Smooth muscle cell (in vitro differentiated cells): ENCODE measurements around the gene BRD2. TPM values are rescaled to one million over a fixed set of nuclear protein-coding genes. Genes with fewer than 3 reads are reported as not detected.

Source experiments
- DNase-seq: peaks from one replicate; lab custom pipeline; 2025; ENCODE audit not compliant: unreplicated experiment; lab: John Stamatoyannopoulos, UW
- H2AFZ ChIP-seq: fragments of 200-600 bp; sonication (generic); 2 replicates; pipeline ENCODE4 v1.6.0; 2016; ENCODE audit warnings: antibody characterized with exemption, low read depth, mild to moderate bottlenecking
- H3F3A ChIP-seq: fragments of 200-600 bp; sonication (generic); 2 replicates; pipeline ENCODE4 v1.6.0; 2017; ENCODE audit warnings: antibody characterized with exemption, low read depth
- H3K27ac ChIP-seq: fragments of 200-600 bp; sonication (generic); 2 replicates; pipeline ENCODE4 v1.5.1; 2016; ENCODE audit warnings: low read depth, mild to moderate bottlenecking
- H3K27me3 ChIP-seq: fragments of 200-600 bp; sonication (generic); 2 replicates; pipeline ENCODE4 v1.6.1; 2016; ENCODE audit warnings: low read depth, mild to moderate bottlenecking
- H3K36me3 ChIP-seq: fragments of 200-600 bp; sonication (generic); 2 replicates; pipeline ENCODE4 v1.5.1; 2016; ENCODE audit warnings: low read depth
- H3K4me1 ChIP-seq: fragments of 200-600 bp; sonication (generic); 2 replicates; pipeline ENCODE4 v1.5.1; 2016; ENCODE audit warnings: low read depth
- H3K4me2 ChIP-seq: fragments of 200-600 bp; sonication (generic); 2 replicates; pipeline ENCODE4 v1.6.0; 2016; ENCODE audit warnings: mild to moderate bottlenecking
- H3K4me3 ChIP-seq: fragments of 200-600 bp; sonication (generic); 2 replicates; pipeline ENCODE4 v1.5.1; 2016; ENCODE audit warnings: mild to moderate bottlenecking
- H3K79me2 ChIP-seq: fragments of 200-600 bp; sonication (generic); 2 replicates; pipeline ENCODE4 v1.6.0; 2016; ENCODE audit warnings: low read depth, mild to moderate bottlenecking
- H3K9ac ChIP-seq: fragments of 200-600 bp; sonication (generic); 2 replicates; pipeline ENCODE4 v1.6.0; 2016; ENCODE audit warnings: low read depth
- H3K9me3 ChIP-seq: fragments of 200-600 bp; sonication (generic); replicated peaks from 2 replicates; pipeline ENCODE4 v1.5.1; 2016; ENCODE audit warnings: low read depth
- H4K20me1 ChIP-seq: fragments of 200-600 bp; sonication (generic); 2 replicates; pipeline ENCODE4 v1.6.0; 2016; ENCODE audit warnings: low read depth
- WGBS: methylation state at CpG from one replicate; pipeline ENCODE4 v1.1.7; 2016; ENCODE audit warnings: low lambda C conversion rate; 5-methylcytosine and 5-hydroxymethylcytosine counted together
- polyA plus RNA-seq: library from polyadenylated mRNA; unstranded; fragments of >200 nt; fragmentation: Nextera tagmentation; extraction: Ambion mirVana; gene quantifications from 2 replicates; pipeline ENCODE4 v1.2.1, GENCODE V29; 2016
- total RNA-seq: library from RNA; depleted of rRNA; stranded (reverse); fragments of >200 nt; gene quantifications from 2 replicates; pipeline ENCODE4 v1.2.3, GENCODE V29; 2014
- TF ChIP-seq, protein P1 (sequence below): fragments of 200-600 bp; sonication (generic); IDR thresholded peaks from 2 replicates; pipeline ENCODE4 v1.5.1; 2017; ENCODE audit warnings: borderline replicate concordance, mild to moderate bottlenecking, antibody characterized with exemption; ENCODE audit not compliant: insufficient read depth, poor library complexity, severe bottlenecking

The BRD2 gene
- total and polyA plus RNA-seq, 2 experiments from 2014 or later, result 162 to 205 TPM

DNA sequence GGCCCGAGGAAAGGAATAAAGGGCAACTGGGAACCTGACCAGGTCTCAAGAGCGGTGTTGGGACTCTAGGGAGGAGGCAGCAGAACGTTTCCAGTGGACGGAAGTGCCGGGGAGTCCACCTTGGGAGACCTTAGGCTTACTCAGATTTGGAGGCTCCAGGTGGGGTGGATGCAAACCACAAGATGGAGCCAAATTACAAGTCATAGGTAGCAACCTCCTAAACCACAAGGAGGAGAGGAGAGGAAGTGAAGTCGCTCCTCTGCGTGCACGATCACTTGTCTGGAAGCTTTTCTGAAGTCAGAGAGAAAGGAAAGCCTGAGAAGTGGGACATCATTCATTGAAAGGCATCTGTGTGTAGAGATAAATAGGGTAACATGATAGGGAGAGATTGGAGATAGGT lies 31.7 kb downstream of the BRD2 start:
- H3K27me3 ChIP-seq, result peaks cover 66% of the 10 kb centered on the region
- no peaks in the 10 kb centered on the region for H3F3A ChIP-seq
- no peaks in the 10 kb centered on the region for H3K79me2 ChIP-seq
- no peak overlapping the region for H2AFZ ChIP-seq
- no peak overlapping the region for H3K9ac ChIP-seq
- DNase-seq, result no peak
- no peaks in the 10 kb centered on the region for H3K36me3 ChIP-seq
- no peak overlapping the region for H3K27ac ChIP-seq
- H4K20me1 ChIP-seq, result no peaks in the 10 kb centered on the region
- no peaks in the 10 kb centered on the region for H3K9me3 ChIP-seq
- no peaks in the 10 kb centered on the region for H3K4me1 ChIP-seq
- H3K4me2 ChIP-seq, result no peak overlapping the region
- 28% methylated on average over 8 of the region's 8 CpGs for WGBS
- TF ChIP-seq, protein P1, sequence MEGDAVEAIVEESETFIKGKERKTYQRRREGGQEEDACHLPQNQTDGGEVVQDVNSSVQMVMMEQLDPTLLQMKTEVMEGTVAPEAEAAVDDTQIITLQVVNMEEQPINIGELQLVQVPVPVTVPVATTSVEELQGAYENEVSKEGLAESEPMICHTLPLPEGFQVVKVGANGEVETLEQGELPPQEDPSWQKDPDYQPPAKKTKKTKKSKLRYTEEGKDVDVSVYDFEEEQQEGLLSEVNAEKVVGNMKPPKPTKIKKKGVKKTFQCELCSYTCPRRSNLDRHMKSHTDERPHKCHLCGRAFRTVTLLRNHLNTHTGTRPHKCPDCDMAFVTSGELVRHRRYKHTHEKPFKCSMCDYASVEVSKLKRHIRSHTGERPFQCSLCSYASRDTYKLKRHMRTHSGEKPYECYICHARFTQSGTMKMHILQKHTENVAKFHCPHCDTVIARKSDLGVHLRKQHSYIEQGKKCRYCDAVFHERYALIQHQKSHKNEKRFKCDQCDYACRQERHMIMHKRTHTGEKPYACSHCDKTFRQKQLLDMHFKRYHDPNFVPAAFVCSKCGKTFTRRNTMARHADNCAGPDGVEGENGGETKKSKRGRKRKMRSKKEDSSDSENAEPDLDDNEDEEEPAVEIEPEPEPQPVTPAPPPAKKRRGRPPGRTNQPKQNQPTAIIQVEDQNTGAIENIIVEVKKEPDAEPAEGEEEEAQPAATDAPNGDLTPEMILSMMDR, result peak; percentile 12
- no peak overlapping the region for H3K4me3 ChIP-seq

GRCh38 chr6:33001685-33002084 lies 33.3 kb downstream of the BRD2 start:
- no peak for DNase-seq
- Histone ChIP-seq H3K4me3 (no peak overlapping the region), H3K27me3 (peaks cover 52% of the 10 kb centered on the region), H2AFZ (no peak overlapping the region), H3K9ac (no peak overlapping the region), H3K4me1 (no peaks in the 10 kb centered on the region), H4K20me1 (no peaks in the 10 kb centered on the region), H3K79me2 (no peaks in the 10 kb centered on the region), H3K36me3 (no peaks in the 10 kb centered on the region), H3F3A (no peaks in the 10 kb centered on the region), H3K9me3 (no peaks in the 10 kb centered on the region), H3K4me2 (no peak overlapping the region), H3K27ac (no peak overlapping the region)
- 88% methylated on average over 4 of the region's 4 CpGs for WGBS
- TF ChIP-seq, protein P1, result no peak

GRCh38 chr6:33004940-33005339 lies 36.5 kb downstream of the BRD2 start:
- peaks cover 7% of the 10 kb centered on the region for H3K4me1 ChIP-seq
- H2AFZ ChIP-seq, result no peak overlapping the region
- no peak overlapping the region for H3K4me3 ChIP-seq
- H4K20me1 ChIP-seq, result no peaks in the 10 kb centered on the region
- H3K27ac ChIP-seq, result no peak overlapping the region
- H3K9ac ChIP-seq, result no peak overlapping the region
- no peaks in the 10 kb centered on the region for H3K79me2 ChIP-seq
- H3K4me2 ChIP-seq, result no peak overlapping the region
- 91% methylated on average over 6 of the region's 6 CpGs for WGBS
- no peaks in the 10 kb centered on the region for H3K36me3 ChIP-seq
- no peak for DNase-seq
- H3F3A ChIP-seq, result no peaks in the 10 kb centered on the region
- no peaks in the 10 kb centered on the region for H3K9me3 ChIP-seq
- TF ChIP-seq, protein P1, result no peak
- peaks cover 34% of the 10 kb centered on the region for H3K27me3 ChIP-seq

- no peak for DNase-seq
- Histone ChIP-seq H2AFZ (no peak overlapping the region), H3F3A (no peaks in the 10 kb centered on the region), H3K9ac (no peak overlapping the region), H3K27ac (no peak overlapping the region), H3K4me2 (no peak overlapping the region), H3K4me1 (peaks cover 9% of the 10 kb centered on the region), H3K27me3 (peaks cover 16% of the 10 kb centered on the region), H4K20me1 (no peaks in the 10 kb centered on the region), H3K79me2 (no peaks in the 10 kb centered on the region), H3K4me3 (no peak overlapping the region), H3K36me3 (no peaks in the 10 kb centered on the region), H3K9me3 (no peaks in the 10 kb centered on the region)
- WGBS, result 89% methylated on average over 23 of the region's 26 CpGs
- TF ChIP-seq, protein P1, result no peak
These were observed 39.5 kb downstream of the BRD2 start for GRCh38 chr6:33007831-33008400.
